Motor neuron (in vitro differentiated cells): ENCODE results near the gene UBE2R2. TPM values are rescaled to one million over a fixed set of nuclear protein-coding genes. Genes with fewer than 3 reads are reported as not detected.
"Not testable (repeated sequence)": the region's sequence is repeated elsewhere in the genome, so short reads cannot be mapped to it uniquely, and the experiment has no call there.

ENCODE experiments used
- ATAC-seq, 8 experiments: fragments of 200-7000 bp; cut with Tn5 transposase; replicated peaks in 6 of 8; 2 replicates each; pipeline ENCODE4 v1.8.0; 2021; ENCODE audit warnings: mild to moderate bottlenecking in 8 of 8, moderate library complexity in 8 of 8
- H3K27ac ChIP-seq, 2 donors: fragments of 250-450 bp; sonication (Bioruptor Pico); 2 replicates each; pipeline ENCODE4 v1.9.0; 2021; ENCODE audit warnings: antibody characterized with exemption in 2 of 2, mild to moderate bottlenecking in 2 of 2, moderate library complexity in 1 of 2
- H3K4me1 ChIP-seq, 2 donors: fragments of 250-450 bp; sonication (Bioruptor Pico); replicated peaks in 1 of 2; 2 replicates each; pipeline ENCODE4 v1.6.1; 2021; ENCODE audit warnings: antibody characterized with exemption in 2 of 2, mild to moderate bottlenecking in 2 of 2, moderate library complexity in 1 of 2
- H3K4me3 ChIP-seq, 5 donors: fragments of 250-450 bp; sonication (Bioruptor Pico); 2 replicates each; pipeline ENCODE4 v1.9.0; 2021; ENCODE audit warnings: antibody characterized with exemption in 5 of 5, mild to moderate bottlenecking in 5 of 5, moderate library complexity in 4 of 5
- WGBS, 10 experiments: fragments of 450-650 bp; shearing (Covaris generic); methylation state at CpG; one replicate each; pipeline ENCODE4 v1.0.0; 2022; 5-methylcytosine and 5-hydroxymethylcytosine counted together
- in situ Hi-C, 9 experiments: fragments of 400-800 bp; cut with MboI; loops; one replicate each; pipeline ENCODE4 v1.15.0; 2021; ENCODE audit warnings: low sequenced_read_pairs in 9 of 9, low pct_unique_long_range_greater_than_20kb in 2 of 9; ENCODE audit not compliant: unreplicated experiment in 9 of 9
- total RNA-seq, 8 experiments: library from RNA; unstranded; fragments of 300-600 nt; gene quantifications; 2 replicates each; pipeline versions ENCODE4 v1.2.3 to v1.2.4, GENCODE V29; 2022

Gene UBE2R2
- total RNA-seq, 8 experiments from 2014 or later: 14.4 to 48.1 (median 30.2) TPM

GRCh38 chr9:33789429-33789828 is 27.5 kb upstream of the UBE2R2 start:
- WGBS, 10 experiments: 51 to 100% (median 83%) methylated on average over 1 to 2 of the region's 2 CpGs; no CpG with 5 or more reads in 2 of the 10 experiments
- ATAC-seq, H3K27ac ChIP-seq, H3K4me3 ChIP-seq, in situ Hi-C loops, H3K4me1 ChIP-seq: not testable (repeated sequence)

GRCh38 chr9:33791117-33791516 is 25.8 kb upstream of the UBE2R2 start:
- Histone ChIP-seq H3K4me3 (no peak overlapping the region), H3K27ac (no peak overlapping the region), H3K4me1 (no peaks in the 10 kb centered on the region)
- peak in 2 of 8 experiments; percentile 24 to 66 for ATAC-seq
- in situ Hi-C loops: no loop called here
- 0 to 88% (median 40%) methylated on average over 1 to 2 of the region's 2 CpGs; no CpG with 5 or more reads in 4 of the 10 experiments for WGBS, 10 experiments

- H3K4me3 ChIP-seq, H3K27ac ChIP-seq, H3K4me1 ChIP-seq, in situ Hi-C loops, ATAC-seq: not testable (repeated sequence)
- 56 to 100% (median 93%) methylated on average over 1 of the region's 1 CpG; no CpG with 5 or more reads in 4 of the 10 experiments for WGBS, 10 experiments
Measured at GRCh38 chr9:33793496-33793895, 23.5 kb upstream of the UBE2R2 start.

- no peaks in the 10 kb centered on the region for H3K4me1 ChIP-seq
- no peak overlapping the region for H3K4me3 ChIP-seq
- 86 to 100% (median 95%) methylated on average over 1 of the region's 2 CpGs; no CpG with 5 or more reads in 6 of the 10 experiments for WGBS, 10 experiments
- ATAC-seq: peak in 4 of 8 experiments; percentile 21 to 90 (median 58)
- in situ Hi-C loops: no loop called here
- H3K27ac ChIP-seq: no peak overlapping the region
Measured at GRCh38 chr9:33794560-33794959, 22.4 kb upstream of the UBE2R2 start.

- no peak within 1 kb of the TSS for H3K27ac ChIP-seq
- peak in 1 of 8 experiments; percentile 60 for ATAC-seq
- no peak within 1 kb of the TSS for H3K4me3 ChIP-seq
- 63 to 100% (median 70%) methylated on average over 1 to 2 of the region's 4 CpGs; no CpG with 5 or more reads in 7 of the 10 experiments for WGBS, 10 experiments
- H3K4me1 ChIP-seq: no peaks in the 10 kb centered on the region
- in situ Hi-C loops: no loop called here
Measured at GRCh38 chr9:33795281-33795680, 21.7 kb upstream of the UBE2R2 start, which contains the start of gene PRSS3. Gene PRSS3, plus strand, starts transcription at chr9:33795561. Its CDS starts 13 bp downstream, at chr9:33795574.

- WGBS, 10 experiments: 0 to 90% (median 64%) methylated on average over 1 to 3 of the region's 4 CpGs; no CpG with 5 or more reads in 3 of the 10 experiments
- H3K4me3 ChIP-seq: no peak overlapping the region
- in situ Hi-C loops: no loop called here
- no peak overlapping the region for H3K27ac ChIP-seq
- H3K4me1 ChIP-seq: no peaks in the 10 kb centered on the region
- no peak for ATAC-seq
Measured at GRCh38 chr9:33795819-33796218, 21.1 kb upstream of the UBE2R2 start.

- H3K4me3 ChIP-seq, H3K4me1 ChIP-seq, H3K27ac ChIP-seq, in situ Hi-C loops: not testable (repeated sequence)
- ATAC-seq: peak in 1 of 8 experiments; percentile 48
- 29 to 83% (median 71%) methylated on average over 1 to 5 of the region's 5 CpGs; no CpG with 5 or more reads in 4 of the 10 experiments for WGBS, 10 experiments
Measured at GRCh38 chr9:33796679-33797078, 20.3 kb upstream of the UBE2R2 start.

- in situ Hi-C loops: no loop called here
- Histone ChIP-seq H3K4me3 (no peak overlapping the region), H3K27ac (no peak overlapping the region), H3K4me1 (no peaks in the 10 kb centered on the region)
- no peak for ATAC-seq
- WGBS, 10 experiments: 66 to 93% (median 76%) methylated on average over 3 to 7 of the region's 8 CpGs; no CpG with 5 or more reads in 3 of the 10 experiments
Measured at GRCh38 chr9:33797837-33798236, 19.1 kb upstream of the UBE2R2 start.

GRCh38 chr9:33798545-33798944 is 18.4 kb upstream of the UBE2R2 start:
- no peak for ATAC-seq
- no peaks in the 10 kb centered on the region for H3K4me1 ChIP-seq
- H3K4me3 ChIP-seq: no peak overlapping the region
- 48 to 80% (median 76%) methylated on average over 1 to 5 of the region's 10 CpGs; no CpG with 5 or more reads in 6 of the 10 experiments for WGBS, 10 experiments
- no peak overlapping the region for H3K27ac ChIP-seq
- in situ Hi-C loops: no loop called here

GRCh38 chr9:33799928-33800704 is 16.8 kb upstream of the UBE2R2 start:
- Histone ChIP-seq H3K27ac (no peak overlapping the region), H3K4me3 (no peak overlapping the region), H3K4me1 (peaks cover 0 to 2% of the 10 kb centered on the region in 2 donors)
- peak in 3 of 8 experiments; percentile 23 to 67 (median 48) for ATAC-seq
- in situ Hi-C loops: no loop called here
- 0 to 100% (median 73%) methylated on average over 1 to 7 of the region's 9 CpGs; no CpG with 5 or more reads in 1 of the 10 experiments for WGBS, 10 experiments

GRCh38 chr9:33800886-33801285 is 16.1 kb upstream of the UBE2R2 start:
- in situ Hi-C loops: no loop called here
- ATAC-seq: no peak

GRCh38 chr9:33801943-33802500 is 14.9 kb upstream of the UBE2R2 start:
- ATAC-seq, H3K4me1 ChIP-seq, in situ Hi-C loops, H3K27ac ChIP-seq, H3K4me3 ChIP-seq: not testable (repeated sequence)
- WGBS, 10 experiments: 14 to 100% (median 79%) methylated on average over 1 to 2 of the region's 2 CpGs; no CpG with 5 or more reads in 4 of the 10 experiments

More at GRCh38 chr9:33800886-33801285, 16.1 kb upstream of the UBE2R2 start:
- Histone ChIP-seq H3K27ac (no peak overlapping the region), H3K4me3 (no peak overlapping the region), H3K4me1 (peaks cover 0 to 2% of the 10 kb centered on the region in 2 donors)
- WGBS, 10 experiments: 20 to 100% (median 80%) methylated on average over 1 to 2 of the region's 2 CpGs; no CpG with 5 or more reads in 5 of the 10 experiments

- ATAC-seq, H3K4me3 ChIP-seq, H3K27ac ChIP-seq, in situ Hi-C loops, H3K4me1 ChIP-seq: not testable (repeated sequence)
- WGBS, 10 experiments: 40 to 100% (median 93%) methylated on average over 1 to 3 of the region's 3 CpGs; no CpG with 5 or more reads in 5 of the 10 experiments
Measured at GRCh38 chr9:33804196-33804595, 12.8 kb upstream of the UBE2R2 start.
